IPS DF 19.7 (cell line): ENCODE results near the gene C1QTNF5.
"Not testable (repeated sequence)": the region's sequence is repeated elsewhere in the genome, so short reads cannot be mapped to it uniquely, and the experiment has no call there.

Experiments used
- DNase-seq: peaks from one replicate; pipeline ENCODE4 v3.0.0-alpha.2; 2013; ENCODE audit warnings: low read depth, low spot score

The C1QTNF5 gene, protein sequence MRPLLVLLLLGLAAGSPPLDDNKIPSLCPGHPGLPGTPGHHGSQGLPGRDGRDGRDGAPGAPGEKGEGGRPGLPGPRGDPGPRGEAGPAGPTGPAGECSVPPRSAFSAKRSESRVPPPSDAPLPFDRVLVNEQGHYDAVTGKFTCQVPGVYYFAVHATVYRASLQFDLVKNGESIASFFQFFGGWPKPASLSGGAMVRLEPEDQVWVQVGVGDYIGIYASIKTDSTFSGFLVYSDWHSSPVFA

DNA sequence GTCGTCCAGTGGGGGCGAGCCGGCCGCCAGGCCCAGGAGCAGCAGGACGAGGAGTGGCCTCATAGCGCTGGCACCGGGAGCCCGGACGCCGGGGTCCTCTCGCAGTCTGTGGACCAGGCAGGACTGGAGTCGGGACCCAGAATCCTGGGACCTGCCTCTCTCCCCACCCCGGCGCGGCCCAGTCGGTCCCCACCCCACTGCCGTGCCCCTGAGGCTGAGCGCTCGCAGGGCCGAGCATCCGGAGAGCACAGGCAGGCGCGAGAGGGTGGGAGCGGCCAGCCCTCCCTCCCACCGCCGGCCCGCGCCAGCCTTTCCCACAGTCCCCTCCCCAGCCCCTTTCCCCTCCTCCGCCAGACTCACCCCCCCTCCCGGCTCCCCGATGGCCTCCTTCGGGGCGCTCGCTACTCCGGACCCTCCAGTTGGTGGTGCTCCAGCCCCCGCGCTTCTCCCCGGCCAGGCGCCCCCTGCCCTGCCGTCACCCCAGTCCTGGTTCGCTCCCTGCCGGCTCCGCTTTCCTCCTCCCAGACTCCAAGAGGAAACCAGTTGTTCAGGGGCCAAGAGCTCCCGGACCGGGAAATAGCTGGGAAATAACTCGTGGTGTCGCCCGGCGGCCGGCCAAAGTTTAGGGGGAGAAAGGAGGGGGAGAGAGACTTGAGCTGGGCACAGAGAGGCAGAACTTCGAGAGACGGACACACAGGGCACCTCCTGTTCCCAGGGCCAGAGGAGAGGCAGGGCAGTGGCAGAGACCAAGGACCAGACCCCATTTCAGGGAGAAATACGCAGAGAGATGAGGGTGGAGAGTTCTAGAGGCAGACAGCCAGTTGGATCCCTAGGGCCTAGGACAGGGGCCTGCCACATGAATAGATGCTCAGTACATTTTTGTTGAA lies at the start of gene C1QTNF5:
TSS of gene C1QTNF5 (minus strand) at position 549 of the 887 bp plus-strand sequence. CDS start at position 63, 486 bp downstream.
- no peak for DNase-seq

DNA sequence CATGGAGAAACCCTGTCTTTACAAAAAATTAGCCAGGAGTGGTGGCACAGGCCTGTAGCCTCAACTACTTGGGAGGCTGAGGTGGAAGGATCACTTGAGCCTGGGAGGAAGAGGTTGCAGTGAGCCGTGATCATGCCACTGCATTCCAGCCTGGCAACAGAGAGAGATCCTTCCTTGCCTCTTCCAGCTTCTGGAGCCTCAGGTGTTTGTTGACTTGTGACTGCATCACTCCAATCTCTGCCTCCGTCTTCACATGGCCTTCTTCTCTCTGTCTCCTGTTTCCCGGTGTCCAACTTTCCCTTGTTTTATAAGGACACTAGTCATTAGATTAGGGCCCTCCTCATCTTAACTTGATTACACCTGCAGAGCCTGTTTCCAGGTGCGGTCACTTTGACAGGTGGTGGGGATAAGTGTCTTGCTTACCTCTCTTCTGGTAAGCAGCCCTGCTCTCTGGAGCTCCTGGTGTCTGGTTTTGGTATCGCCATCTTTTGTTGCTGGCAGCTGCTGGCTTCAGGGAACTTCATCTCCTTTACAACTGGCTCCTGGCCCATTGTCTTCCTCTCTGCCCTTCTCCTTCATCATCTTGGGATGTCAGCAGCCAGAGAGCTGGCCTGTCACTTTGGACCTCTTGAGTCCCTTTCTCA lies 49.0 kb upstream of the C1QTNF5 start:
- DNase-seq, result no peak

DNA sequence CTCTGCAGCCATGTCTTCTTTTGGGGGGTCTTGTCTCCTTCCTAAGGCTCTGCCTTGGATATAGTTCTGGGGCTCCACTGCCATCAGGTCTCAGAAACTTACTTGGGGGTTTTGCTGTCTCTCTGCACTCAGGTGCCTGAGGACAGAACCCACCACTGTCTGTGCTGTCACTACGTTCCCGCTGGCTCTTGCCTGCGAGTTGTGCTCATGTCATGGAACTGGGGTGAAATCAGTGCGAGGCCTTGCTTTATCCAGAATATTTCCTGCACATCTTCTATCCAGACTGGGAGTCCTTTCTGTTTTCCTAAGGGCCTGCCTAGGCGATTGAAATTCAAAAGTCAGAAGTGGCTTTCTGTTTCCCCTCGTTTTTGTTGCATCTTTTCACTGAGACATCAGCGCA lies 47.4 kb upstream of the C1QTNF5 start:
- DNase-seq, result no peak

DNA sequence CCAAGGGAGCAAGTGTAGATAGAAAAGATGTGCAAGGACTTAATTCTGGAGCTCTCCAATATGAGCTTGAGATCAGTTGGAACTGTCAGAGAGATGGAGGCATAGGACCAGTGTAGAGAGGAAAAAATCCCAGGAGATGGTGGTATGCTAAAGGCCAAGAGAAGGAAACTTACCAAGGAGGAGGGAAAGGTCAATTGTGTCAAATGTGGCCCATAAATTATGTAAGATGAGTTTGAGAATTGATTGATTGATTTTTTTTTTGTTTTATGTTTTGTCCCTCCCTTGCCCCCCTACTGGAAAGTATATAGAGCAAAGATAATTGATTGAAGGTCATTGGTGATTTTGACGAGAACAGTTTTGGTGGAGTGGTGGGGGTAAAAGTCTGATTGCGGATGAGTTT lies 43.6 kb upstream of the C1QTNF5 start:
- no peak for DNase-seq

DNA sequence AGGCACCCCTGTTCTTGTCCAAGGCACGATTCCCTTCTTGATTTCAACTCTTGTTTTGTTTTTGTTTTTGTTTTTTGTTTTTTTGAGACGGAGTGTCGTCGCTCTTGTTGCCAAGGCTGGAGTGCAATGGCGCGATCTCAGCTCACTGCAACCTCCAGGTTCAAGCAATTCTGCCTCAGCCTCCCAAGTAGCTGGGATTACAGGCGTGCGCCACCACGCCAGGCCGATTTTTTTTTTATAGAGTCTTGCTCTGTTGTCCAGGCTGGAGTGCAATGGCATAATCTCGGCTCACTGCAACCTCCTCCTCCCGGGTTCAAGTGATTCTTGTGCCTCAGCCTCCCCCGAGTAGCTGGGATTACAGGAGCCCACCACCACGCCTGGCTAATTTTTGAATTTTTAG lies 41.8 kb upstream of the C1QTNF5 start:
- DNase-seq, result not testable (repeated sequence)

DNA sequence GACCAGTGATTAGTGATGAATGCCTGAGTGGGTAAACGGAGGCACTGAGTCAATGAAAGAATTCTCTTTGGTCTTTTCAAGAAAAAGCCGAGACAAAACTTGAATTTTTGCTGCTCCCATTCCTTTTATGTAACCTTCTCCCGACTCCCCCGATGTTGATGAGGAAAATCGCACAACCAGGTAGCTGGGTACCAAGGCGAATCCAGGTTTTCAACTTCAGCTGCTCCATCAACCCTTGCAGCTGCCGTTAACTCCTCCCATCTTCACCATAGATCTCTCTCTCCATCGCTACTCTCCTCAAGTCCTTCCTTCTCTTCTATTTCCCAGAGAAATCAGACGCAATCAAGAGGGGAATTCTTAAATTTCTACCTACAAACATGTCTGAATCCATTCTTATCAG lies 41.4 kb upstream of the C1QTNF5 start:
- DNase-seq, result no peak

DNA sequence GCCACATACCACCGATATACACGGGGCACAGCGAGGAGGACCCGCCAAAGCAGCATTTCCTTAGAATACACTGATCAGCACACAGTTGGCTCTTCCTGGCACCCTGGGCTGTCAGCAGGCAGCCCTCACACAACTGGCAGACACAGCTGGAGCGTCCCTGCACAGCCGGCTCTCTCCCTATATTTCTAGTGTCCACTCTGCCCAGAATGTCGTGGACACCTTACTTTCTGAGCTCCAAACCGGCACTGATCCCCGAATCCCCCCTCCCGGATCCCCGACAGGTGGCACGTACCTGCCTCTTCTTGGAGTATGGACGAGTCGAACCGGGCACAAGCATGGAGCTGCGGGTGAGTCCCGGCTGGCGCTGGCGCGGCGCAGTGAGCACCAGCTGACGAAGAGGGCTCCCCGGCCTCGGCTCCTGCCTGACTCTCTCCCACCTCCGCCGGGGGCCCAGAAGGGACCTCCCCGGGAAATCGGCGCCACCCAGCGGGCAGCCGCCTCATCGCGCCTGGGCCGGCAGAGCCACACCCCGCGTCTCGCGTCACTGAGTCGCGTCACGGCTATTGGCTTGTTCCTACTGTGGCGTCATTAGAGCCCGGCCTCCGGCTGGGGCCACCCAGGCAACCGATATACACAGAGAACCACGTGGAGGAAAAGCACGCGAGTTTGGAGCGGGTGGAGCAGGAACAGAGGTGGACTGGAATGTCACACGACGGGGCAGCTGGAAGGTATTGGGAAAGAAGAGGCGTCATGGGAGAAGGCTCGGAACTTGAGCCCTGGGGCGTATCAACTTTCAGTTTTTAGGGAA lies 40.7 kb upstream of the C1QTNF5 start, which contains the start of gene USP2:
TSS of gene USP2 (minus strand) at position 510 of the 808 bp plus-strand sequence. CDS start 8,210 bp downstream, outside the sequence.
- peak; percentile 70 for DNase-seq

DNA sequence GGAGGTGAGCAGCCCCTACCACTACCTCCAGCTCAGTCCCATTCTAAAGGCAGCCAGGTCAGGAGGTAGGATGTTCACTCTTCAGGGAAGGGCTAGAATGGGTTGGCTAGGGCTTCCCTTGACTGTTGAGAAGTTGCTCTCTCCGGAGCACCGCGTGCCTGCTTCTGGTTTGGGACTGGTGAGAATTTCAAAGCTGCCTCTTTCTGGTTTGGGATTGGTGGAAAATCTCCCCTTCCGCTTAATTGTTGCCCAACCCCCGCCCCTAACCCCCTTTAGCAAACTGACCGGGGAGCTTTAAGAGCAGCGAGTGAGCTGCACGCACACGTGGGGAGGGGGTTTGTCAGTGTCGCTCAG lies 40.1 kb upstream of the C1QTNF5 start:
- DNase-seq, result no peak

DNA sequence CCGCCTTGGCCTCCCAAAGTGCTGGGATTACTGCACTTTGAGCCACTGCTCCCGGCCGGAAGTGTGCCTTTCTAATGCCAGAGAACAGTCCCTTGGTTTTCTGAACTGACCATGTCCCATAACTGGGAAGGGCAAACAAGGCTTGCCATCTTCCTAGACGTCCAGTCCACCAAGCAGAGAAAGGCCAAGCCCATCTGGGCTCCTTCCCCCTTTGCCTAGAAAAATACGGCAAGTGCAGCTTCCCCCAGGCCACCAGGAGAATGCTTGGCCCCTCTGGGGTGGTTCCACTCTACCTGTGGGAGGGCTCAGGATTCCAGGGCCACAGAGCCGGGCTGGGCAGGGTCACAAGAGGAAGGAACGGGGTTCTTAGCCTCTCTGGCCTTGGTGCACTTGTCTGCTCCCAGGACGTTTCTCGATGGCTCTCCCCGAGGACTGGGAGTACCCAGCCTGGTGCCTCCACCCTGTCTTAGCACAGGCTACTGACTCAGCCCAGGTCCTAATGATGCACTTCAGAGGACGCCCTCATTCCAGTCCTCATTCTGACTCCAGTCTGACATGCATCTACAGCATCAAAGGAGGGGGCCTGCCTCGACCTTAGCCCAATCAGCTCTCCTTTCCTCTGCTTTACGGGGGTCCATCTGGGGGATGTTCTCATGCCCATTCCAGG lies 39.6 kb upstream of the C1QTNF5 start:
- no peak for DNase-seq

DNA sequence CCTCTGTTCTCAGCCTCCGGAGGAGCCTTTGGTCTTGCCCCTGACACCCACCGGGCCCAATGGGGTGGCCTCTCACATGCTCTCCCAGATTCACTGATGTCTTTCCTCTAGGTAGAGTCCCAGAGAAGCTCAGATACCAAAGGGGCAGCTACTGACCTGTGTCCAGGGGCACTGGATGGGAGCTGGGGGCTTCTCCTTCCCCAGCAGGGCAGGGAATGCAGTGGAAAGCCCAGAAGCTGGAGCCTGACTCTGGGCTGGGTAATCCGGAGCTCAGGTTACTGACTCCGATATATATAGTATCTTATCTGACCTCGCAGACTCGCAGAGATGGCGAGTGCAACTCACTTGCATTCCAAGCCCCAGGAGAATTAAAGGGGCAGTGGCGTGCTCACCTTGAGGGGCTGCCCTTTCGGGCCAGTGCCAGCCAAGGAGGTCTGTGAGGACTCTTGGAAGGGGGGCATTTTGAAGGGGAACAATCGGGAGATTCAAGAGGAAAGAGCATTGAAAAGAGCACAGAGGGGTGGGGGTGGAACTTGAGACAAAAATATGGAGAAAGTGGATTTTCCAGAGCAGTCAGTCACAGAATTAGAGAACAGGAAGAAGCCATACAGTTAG lies 38.3 kb upstream of the C1QTNF5 start:
- DNase-seq, result no peak

DNA sequence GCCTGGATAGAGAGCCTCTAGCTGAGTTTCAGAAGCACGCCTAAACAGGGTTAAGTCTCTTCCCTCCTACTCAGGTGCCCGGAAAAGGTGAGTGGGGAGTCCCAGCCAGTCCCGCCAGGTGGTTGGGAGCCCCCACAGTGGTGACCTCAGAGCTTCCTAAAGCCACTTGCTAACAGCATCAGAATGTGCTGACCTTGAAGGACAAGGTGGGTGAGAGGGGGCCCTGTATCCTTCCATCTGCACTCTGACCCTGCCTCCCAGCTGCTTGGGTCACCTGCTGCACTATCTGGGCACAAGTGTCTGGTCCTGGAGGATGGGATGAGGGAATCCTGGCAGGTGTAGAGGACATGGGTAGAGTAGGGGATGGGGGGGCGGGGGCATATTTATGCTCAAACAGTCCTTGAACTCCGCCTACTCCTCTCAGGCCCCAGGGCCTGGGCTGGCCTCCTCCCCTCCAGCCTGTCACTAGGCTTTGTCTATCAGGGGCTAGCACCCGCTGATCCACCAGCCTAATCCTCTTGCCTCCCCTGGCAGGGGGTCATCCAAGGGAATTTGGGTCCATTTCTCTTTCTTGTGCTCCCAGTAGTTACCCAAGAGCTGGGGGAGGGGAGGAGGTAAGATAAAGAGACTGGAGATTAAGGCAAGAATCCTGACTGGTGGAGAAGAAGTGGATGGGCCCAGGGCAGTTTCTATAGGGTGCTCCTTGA lies 37.4 kb upstream of the C1QTNF5 start:
- no peak for DNase-seq

DNA sequence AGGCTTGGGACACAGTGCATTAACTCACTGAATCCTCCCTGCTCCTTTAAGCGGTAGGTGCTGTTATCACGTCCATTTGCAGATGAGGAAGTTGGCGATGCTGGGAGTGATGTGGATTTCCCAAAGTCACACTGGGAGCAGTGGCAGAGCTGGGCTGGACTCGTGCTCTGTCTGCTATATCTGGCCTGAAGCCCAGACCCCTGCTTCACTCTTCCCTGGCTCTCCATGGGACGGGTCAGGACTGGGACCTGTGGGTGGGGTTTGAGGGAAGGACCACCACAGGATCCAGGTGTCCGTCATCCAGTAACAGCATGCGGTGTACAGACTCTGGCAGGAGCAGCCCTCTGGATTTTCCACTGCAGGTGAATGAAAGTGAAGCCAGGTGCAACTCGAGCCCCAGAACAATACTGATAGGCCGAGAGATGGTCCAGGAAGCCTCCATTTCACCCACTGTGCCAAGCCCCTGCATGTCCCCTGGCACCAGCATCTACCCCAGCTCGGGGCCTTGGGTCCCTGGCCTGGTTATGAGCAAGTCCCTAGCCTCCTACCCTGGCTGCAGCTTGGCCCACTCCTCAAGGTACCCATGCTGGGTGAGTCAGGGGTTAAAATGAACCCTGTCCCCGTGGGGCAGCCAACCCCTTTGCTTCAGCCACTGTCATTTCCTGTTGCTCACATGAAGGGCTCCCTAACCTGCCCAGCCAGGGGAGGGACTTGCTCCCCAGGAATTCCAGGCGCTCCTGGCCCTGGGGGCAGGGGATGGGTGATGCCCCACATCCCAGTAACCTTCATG lies 36.6 kb upstream of the C1QTNF5 start:
- DNase-seq, result no peak

DNA sequence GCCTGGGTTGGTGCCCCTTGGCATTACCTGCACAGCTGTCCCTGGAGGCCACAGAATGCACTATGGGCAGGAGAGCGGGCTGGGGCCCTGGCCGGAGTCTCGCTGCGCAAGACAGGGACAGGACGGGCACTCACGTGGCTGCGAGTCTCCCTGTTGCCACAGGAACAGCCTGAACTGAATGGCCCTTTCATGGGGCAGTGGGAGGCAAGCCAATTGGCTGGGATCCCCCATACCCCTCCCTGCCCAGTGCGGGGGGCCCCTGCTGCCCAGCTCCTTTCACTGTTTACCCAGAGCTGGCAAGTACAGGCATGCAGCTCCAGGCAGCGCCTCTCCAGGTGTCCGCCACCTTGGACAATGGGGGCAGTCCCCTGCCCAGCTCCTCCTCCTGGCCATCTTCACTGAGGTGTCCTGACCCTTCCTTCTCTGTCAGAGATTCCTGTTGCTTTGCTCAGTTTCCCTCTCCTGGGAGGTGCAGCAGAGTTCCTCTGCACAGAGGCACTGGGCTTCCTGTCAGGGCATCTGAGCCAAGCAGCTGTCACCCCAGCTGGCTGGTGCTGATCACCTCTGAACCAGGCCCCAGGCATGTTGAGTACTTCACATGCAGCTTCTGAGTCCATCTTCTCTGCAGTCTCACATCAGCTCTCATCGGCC lies 35.6 kb upstream of the C1QTNF5 start:
- DNase-seq, result no peak

DNA sequence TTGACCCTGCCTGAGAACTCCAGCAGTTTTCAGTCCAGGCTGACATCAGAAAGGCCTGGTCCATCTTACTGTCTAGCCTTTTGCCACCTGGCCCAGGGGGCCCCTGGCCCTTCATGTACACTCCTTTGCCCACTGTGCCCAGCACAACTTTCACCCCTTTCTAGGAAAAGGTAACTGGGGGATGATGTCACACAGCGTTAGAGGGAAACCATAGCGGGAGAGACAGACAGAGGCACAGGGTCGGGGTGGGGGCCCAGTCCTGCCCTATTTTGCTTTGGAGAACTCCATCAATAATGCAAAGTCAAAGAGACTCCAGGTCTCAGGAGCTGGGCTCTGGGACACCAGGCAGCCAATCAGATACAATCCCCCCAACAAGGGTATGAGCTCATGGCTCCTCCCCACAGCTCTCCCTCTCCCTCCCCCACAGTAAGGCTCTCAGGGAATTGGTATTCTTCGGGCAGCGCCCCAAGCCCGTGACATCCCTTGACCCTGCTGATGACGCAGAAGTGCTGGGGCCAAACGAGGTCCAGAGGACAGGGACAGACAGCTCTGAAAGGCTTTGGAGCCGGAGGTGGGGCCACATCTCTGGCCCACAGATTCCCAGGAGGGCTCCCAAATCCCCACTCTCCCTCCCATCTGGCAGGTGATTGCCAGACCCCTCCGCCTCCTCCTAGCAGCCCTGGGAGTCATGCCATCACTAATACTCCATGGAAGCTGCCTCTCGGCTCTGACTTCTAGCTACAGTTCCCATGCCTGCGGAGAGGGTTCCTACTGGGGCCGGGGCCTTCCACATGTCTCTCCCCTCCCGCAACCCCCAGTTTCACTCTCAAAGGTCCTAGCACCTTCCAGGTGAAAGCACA lies 34.9 kb upstream of the C1QTNF5 start:
- DNase-seq, result no peak

DNA sequence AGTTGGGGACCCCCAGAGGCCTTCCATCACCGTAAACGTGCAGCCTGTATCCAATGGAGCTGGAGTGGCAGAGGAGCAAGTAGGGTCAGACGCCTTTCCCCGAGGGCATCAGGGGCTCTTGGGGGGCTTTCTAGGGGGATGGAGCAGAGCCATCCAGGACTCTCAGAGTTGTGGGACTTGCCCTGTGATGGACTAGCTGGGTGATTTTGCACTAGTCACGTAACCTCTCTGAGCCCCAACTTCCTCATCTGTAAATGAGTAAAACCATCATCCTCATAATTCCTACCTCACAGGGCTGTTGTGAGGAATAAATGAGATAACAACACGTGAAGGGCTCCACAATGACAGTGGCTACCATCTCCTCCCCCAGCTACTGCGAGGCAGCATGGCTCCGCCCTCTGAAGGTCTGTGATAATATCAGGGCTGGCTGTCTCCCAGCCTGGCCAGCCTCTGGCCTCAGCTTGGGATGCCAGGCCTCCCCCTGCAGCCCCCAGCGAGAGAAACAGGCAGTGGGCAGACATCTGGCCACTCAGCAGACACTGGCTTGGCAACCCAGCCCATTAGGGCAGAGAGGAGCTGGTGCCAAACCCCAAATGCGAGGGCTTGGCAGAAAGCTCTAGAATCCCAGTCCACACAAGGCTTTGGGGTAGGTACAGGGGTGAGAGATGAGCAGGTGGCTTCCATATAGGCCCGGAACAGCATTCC lies 34.1 kb upstream of the C1QTNF5 start:
- DNase-seq, result no peak

DNA sequence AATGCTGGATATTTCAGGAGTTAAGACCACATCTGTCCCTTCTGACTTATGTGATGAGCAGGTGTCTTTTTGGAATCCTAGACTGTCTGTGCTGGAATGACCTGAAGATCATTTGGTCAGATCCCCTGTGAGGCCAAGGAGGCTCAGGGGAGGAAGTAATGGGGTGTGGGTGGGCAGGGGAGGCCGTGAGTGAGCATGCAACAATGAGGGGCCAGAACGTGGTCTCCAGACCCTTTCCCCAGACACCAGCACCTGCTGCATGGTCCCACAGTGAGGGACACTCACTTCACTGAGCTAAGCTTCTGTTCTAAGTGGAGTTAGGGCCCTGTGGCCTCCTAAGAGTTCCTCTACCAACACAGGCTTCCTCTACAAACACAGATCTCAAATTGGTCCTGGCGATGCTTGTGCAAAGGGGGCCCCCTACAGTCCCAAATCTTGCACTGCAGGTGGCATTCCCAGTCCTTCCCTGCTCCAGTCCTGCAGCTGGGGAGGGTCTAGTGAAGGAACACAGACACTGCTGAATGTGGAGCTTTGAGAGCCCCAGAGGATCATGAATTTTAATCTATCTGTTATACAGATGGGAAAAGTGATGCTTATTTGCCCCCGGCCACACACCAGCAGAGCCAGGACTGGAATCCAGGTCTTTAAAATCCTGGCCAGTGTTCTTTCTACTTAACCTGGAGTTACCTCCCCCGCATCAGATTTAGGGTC lies 33.4 kb upstream of the C1QTNF5 start:
- no peak for DNase-seq
